SKM-1 (cell line): ENCODE results near the gene MUC15.
"Not testable (repeated sequence)": the region's sequence is repeated elsewhere in the genome, so short reads cannot be mapped to it uniquely, and the experiment has no call there.

ENCODE experiments used
- DNase-seq: peaks from one replicate; lab custom pipeline; 2025; ENCODE audit not compliant: unreplicated experiment; lab: John Stamatoyannopoulos, UW

Gene MUC15, protein sequence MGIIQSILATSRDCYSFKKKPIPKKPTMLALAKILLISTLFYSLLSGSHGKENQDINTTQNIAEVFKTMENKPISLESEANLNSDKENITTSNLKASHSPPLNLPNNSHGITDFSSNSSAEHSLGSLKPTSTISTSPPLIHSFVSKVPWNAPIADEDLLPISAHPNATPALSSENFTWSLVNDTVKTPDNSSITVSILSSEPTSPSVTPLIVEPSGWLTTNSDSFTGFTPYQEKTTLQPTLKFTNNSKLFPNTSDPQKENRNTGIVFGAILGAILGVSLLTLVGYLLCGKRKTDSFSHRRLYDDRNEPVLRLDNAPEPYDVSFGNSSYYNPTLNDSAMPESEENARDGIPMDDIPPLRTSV

DNA sequence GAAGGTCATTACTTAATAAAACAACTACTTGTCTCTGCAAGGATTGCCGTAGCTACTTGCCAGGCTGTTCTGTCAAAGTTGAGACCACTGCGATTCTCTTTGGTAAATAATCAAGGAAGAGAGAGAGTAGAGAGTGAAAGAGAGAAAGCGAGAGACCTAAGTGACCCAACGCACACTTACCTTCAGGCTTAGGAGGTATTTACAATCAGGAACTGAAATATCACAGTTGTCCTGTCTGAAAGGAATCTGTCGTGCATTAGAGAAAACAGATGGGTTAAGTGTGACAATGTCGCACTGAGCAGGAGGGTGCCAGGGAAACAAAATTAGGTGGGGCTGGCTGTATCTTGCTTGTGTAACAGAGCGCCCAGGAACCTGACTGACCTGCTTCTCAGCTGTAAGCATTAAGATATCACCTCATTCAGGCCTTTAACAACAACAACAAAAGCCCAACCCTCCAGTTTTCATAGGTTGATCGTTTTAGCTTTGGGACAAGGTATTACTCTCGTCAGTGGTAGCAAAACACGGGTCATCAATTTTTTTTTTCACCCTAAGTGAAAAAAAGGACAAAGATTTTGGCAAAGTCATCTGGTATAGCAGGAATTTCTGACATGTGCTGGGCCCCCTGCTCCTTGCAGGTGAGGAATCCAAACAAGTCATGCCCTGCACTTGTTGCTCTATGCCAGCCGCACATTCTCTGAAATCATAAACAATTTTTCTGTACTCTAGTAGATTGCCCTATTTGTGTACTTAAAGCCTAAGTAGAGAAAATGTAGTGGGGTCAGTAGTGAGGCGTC lies at the start of gene MUC15:
MUC15 (minus strand) TSS at position 403 of the 794 bp plus-strand sequence. CDS start 5,169 bp downstream, outside the sequence.
- no peak for DNase-seq

DNA sequence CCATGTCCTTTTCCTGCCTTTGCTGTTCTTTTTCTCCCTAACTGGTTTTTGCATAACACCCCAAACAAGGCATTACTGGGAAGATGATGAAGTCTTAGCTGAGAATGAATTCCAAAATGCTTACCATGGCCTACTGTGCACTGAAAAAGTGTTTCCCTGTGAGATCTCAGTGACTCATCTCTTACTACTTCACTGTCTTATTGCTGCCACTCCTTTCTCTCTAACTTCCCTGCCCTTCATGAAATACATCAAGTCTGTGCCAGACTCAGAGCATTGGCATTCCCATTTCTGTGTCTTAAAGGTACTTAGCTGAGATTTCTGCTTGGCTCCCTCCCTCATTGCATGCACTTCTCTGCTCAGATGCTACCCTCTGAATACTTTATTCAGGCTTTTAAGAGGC lies 49.1 kb upstream of the MUC15 start:
- no peak for DNase-seq

DNA sequence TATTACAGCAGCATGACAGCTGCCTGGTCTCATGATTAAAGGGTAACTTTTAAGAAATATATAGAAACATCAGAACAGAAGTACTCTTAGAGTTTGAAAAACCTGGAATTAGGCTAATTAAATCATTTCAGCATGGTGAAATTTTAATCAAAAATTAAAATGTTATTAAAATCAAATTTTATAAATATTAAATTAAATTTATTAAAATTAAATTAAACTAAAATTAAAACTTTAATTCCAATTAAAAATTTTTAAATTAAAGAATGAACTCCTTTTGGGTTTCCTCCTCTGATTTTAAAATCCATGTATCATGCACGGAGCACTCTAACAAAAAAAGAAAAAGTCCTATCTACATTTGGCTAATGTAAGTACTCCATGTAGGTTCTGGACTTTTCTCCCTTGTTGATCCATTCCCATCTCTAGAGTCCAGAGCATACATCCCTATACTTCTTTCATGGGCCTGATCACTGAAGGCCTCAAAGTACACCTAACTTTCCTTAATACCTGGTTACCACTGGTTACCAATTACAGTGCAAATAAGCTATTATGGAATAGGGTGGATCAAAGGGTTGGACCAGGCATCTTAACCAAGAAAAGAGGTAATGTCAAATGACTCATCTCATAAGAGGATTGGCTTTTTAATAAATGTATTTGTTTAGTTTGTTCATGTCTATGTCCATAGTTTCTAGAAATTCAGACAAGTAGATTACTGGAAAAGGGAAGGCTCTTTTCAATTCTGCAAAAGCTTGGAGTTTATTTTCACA lies 48.4 kb upstream of the MUC15 start:
- DNase-seq = no peak

DNA sequence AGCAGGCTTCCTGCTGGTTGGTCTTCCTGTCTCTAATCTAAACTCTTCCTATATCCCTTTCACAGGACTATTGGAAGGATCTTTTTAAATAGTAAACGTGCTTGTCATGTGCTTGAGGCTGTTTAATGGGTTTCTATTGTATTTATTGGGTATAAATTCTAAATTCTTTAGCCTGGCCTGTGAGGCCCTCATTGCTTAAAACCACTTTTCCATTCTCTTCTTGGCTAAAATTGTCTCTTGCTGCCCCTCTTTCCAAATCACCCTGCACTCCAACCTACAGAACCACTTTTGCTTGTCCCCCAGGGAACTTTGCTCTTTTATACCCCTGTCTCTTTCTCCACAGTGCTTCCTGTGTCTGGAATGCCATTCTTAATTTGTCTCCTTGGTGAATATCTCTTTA lies 46.4 kb upstream of the MUC15 start:
- DNase-seq = no peak

DNA sequence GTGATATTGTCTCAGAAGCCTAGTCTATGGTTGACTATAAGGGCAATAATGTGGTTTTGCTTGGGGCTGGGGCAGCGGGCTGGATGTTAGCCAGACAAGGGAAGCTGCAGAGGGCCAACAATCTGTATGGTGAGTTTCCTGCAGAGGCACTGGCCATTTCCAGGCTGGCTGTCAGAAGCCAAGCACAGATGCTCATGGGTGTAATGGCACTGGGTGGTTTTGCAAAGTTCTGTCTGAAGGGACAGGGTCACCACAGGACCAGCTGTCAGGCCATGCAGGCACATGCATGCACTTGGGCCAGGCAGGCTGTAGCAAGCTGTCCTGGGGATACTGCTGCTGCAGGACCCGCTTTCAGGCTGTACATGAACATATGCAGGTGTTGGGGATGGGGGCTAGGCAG lies 41.7 kb upstream of the MUC15 start:
- DNase-seq = no peak

DNA sequence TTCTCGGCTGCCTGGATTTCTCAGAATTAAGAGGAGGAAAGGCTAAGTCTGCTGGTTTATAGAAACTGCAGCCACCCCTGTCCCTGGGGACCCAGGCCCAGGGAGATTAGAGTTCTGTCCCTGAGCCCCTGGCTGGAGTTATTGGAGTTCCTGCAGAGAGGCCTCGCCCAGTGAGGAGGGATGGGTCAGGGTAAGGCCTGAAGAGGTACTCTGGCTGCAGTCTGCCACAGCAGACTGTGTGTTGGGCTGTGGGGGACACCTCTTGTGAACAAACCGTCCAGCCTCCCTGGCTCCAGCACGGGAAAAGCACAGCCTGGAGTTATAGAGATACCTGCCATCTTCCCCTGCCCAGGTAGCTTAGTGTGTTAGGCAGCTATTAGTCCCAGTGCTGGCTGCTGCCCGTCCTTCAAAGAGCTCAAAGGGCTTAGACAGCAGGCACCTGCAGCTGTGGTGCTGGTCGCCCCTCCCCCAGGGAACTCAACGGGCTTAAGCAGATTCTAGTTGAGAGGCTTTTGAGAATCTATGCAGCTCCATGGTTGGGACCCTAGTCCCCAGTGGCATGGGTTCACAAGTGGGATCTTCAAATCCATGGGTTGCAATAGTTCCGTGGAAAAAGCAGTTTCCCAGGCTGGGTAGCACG lies 36.6 kb upstream of the MUC15 start:
- DNase-seq = no peak

DNA sequence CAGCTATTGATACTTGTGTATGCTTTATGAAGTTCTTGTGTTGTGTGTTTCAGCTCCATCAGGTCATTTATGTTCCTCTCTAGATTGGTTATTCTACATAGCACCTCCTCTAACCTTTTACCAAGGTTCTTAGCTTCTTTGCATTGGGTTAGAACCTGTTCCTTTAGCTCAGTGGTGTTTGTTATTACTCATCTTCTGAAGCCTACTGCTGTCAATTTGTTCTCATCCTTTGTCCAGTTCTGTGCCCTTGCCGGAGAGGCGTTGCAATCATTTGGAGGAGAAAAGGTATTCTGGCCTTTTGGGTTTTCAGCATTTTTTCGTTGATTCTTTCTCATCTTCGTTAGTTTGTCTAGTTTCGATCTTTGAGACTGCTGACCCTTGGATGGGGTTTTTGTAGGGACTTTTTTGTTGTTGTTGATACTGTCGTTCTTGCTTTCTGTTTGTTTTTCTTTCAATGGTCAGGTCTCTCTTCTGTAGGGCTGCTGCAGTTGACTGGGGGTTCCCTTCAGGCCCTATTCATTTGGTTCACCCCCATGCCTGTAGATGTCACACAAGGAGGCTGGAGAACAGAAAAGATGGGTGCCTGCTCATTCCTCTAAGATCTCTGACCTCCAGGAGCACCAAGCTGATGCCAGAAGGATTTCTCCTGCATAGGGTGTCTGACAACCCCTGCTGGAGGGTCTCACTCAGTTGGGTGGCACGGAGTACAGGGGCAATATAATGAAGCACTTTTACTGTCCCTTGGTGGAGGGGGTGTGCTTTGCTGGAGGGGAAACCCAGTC lies 35.9 kb upstream of the MUC15 start:
- no peak for DNase-seq

DNA sequence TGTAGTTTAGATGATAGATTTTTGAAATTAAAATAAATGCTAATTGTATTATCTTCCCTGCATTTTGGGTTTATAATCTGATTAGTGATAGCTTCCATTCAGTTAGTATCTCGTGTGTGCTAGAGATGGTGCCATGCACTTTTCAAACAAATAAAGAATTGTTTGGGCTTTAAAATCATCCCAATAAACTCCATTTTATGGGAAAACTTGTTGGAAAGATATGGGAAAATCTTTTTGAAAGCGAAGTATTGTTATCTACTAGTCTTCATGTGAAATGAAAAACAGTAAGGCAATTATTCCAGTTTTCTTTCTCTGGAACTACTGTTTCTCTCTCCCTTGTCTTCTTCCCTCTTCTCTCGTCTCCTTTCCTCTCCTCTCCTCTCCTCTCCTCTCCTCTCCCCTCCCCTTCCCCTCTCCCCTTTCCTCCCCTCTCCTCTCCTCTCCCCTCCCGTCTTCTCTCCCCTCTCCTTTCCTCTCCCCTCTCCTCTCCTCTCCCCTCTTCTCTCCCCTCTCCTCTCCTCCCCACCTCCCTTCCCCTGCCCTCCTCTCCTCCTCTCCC lies 27.9 kb upstream of the MUC15 start:
- DNase-seq = no peak

DNA sequence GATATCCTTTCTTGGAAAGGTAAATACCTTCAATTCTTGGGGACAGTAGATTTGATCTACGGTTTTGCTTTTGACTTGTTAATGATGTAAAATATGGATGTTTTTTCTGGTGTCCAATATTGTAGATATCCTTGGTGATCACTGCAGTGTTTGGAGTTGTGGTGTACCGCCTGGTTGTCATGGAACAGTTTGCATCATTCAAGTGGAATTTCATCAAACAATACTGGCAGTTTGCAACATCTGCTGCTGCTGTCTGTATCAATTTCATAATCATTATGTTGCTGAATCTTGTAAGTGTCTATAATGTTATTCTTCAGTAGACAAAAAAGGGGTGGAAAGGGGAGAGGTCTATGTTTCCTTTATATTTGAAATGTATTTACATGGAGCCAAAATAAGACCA lies 27.4 kb upstream of the MUC15 start:
- no peak for DNase-seq

DNA sequence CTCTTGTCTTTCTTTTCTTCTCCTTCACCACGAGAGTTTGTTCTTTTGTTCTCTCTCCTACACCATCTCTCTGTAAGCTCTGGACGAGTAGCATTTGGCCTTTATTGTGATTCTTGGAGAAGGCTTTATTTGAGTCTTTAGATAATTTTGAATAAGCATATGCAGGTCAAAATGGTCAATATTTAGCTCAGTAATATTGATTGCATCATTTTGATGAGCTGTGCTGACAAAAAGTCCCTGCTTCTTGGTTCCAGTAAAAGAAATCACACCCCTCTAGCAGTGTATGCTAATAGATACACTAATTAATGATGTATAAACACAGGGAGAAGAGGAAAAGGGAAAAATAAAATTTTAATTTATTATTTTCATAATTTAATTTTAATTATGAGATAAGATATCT lies 25.8 kb upstream of the MUC15 start:
- no peak for DNase-seq

DNA sequence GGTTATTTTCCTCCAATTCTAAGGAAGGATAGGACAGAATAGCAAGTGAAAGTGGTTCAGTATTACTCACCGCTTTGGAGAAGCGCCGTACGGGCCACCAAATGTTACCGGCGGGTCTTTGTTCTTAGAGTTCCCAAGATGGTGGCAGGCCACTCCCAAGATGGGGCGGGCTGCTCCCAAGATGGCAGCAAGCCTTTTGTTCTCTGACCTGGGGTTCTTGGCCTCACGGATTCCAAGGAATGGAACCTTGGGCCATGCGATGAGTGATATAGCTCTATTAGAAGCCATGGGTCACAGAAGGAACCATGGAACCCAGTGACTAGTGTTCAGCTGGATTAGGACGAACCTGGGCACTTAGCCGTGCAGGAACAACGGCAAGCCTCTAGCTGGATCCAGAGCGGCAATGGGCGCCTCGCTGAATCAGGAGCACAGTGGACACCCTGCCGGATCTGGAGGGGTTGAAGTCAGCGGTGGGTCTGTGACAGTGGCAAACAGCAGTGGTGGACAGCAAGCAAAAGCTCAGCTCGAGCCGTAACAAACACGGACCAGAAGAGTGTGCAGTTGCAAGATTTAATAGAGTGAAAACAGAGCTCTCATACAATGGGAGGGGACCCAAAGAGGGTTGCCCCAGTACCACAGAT lies 25.1 kb upstream of the MUC15 start:
- not testable (repeated sequence) for DNase-seq

DNA sequence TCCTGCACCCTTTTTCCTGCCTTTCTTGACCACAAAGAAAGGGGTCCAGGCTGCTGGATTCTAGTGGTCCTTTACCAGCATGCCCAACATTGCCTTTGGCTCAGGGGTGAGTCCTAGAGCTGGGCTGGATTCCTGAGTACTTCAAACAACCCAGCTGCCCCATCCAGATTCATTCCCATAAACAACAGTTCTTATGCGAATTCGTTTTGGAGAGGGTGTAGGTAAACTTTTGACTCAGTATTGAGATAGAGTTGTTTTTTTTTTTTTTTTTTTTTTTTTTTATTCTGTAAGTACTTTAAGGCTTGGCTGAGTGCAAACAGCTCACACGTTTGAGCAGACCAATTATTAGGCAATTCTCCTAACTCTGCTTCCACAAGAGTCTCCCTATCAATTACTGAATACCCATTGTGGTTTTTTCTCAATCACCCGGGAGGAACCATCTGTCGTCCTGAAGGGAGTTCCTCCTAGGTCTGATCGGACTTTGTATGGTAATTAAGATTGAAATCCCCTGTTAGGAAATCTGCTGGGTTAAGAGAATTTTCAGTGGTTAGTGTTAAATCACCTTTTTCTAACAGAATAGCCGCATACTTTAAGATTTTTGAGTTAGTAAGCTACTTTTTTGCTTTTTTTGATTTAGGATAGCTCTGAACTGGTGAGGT lies 23.3 kb upstream of the MUC15 start:
- not testable (repeated sequence) for DNase-seq

DNA sequence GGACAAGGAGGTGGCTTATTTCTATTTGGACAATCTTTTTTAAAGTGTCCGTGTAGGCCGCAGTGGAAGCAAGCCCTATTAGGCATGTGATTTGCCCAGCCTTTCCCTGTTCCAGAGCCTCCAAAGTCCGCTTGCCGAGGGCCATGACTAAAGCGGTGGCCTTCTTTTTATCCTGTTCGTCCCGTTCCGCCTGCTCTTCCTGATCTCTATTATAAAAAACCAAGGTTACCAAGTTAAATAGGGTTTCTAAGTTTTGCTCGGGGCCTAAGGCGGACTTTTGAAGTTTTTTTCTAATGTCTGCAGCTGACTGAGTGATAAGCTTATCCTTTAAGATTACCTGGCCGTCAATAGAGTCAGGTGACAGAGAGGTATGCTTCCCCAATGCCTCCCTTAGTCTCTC lies 21.6 kb upstream of the MUC15 start:
- no peak for DNase-seq

DNA sequence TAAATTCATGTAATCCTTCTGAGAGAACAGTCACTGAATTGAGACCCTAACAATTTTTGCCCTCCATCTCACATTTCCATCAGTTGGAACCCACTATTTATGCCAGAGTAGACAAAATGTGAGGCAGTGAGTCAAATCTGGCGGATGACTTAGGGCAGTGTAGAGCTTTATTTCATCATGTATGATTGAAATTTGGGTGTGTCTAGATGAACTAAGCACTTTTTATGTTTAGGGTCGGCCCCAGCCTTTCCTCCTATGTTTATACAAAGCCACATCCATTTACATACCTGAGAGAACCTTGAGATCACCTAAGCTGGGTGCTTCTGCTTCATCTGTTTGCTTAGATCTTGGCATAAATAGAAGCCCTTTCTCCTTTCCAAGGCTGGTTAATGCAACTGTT lies 15.0 kb upstream of the MUC15 start:
- DNase-seq = no peak

DNA sequence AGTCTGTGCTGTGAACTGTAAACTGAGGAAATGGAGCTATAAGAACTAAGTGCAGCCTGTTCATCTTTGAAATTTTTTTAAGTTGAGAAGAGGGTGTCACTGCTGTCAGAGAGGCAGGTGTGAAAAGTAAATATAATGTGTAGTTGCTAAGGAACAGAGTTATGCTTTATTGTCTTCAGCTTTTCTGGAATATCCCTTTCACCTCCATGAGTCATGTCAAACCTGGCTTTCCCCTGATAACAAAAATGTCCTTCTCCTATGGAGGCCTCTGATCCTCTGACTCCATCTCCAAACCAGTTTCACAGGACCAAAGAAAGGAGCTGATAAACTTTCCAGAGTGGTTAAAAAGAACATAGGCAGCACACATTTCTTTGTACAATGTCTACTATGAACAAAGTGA lies 12.8 kb upstream of the MUC15 start:
- DNase-seq = no peak

DNA sequence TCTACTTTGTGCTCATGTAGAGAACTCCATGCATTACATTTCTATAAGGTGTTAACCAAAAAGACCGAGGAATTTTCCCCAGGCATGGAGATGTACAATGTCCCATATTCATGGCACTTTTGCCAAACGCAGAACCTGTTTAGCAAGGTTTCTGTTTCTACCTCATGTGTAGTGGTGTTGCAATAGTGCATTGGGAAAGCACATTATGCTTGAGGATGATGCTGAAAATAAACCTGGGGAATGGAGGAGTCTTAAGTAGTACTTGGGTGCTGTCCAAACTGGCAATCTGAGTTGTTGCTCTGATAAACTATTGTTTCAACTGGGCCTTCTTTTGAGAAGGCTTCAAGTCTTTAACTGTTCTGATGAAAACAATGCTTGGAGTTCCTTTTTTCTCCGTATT lies 11.5 kb upstream of the MUC15 start:
- no peak for DNase-seq

DNA sequence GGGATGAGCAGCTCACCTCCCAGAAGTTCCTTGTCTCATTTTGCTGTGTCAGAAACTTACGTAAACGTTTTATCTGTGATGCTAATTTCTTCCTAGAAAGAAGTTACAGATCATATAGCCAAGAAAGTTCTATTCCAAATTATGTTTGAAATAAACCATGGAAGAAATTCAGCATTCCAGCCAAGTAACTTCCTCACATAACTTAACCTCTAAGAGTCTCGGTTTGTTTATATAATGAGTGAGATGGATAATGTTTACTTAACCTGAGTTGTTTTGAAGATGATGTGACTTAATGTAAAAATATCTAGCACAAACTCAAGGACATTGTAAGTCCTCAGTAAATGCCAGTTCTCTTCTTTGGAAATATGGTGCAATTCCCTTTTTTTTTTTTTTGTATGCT lies 8.9 kb upstream of the MUC15 start:
- DNase-seq = no peak

DNA sequence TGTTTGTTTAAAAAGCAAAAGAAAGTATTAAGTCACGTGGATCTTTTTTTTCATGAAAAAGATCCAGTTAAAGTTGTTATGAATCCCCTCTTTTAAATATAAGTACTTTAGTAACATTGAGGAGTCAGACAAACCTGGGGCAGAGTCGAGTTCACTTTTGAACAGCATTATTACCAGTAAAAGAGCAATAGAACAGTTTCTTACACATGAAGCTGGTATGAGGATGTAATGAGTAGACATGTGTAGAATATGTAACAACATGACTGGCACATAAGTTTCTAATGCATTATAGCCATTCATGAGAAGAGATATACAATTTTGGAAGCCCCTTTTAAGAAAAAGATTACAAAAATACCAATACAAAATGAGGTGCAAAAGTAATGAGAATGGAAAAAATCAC lies 7.6 kb upstream of the MUC15 start:
- DNase-seq = no peak

DNA sequence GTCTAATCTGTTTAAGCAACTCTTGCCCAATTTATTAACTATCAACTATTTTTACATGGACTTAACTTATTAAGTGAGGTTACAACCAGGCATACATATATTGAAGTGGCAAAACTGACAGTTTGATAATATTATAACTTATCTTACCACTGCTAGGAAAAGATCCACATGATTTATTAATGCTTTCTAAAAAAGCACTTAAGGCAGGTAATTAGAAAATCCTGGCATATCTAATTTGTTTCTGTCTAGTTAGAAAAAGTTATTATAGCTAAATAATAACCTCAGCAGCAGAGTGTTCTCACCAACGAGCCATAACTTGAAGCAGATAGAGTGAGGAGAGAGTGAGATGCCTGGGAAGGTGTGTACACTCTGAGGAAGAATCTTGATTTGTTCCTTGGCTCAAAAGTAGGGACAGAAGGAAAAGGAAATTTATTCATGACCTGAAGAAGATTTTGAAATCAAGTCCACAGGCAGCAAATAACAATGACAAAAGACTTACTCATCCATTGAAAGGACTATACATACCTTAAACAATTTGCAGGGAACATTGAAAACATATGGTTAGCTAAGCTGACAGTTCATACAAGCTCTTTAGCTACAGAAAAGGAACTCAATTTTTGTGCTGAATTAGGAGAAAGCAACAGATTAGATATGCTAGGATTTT lies 7.1 kb upstream of the MUC15 start:
- DNase-seq = no peak
